22Rv1 (cell line): Measurements from ENCODE around the gene TGFB1I1.

Experiments
- ZFX ChIP-seq: fragments of 450-650 bp; IDR thresholded peaks from 2 replicates; pipeline ENCODE4 v1.6.1; 2017; ENCODE audit warnings: antibody characterized with exemption, borderline replicate concordance
- TF ChIP-seq, protein P1 (sequence below): fragments of 450-650 bp; IDR thresholded peaks from 2 replicates; pipeline ENCODE4 v1.5.1; 2017; ENCODE audit warnings: mild to moderate bottlenecking

DNA sequence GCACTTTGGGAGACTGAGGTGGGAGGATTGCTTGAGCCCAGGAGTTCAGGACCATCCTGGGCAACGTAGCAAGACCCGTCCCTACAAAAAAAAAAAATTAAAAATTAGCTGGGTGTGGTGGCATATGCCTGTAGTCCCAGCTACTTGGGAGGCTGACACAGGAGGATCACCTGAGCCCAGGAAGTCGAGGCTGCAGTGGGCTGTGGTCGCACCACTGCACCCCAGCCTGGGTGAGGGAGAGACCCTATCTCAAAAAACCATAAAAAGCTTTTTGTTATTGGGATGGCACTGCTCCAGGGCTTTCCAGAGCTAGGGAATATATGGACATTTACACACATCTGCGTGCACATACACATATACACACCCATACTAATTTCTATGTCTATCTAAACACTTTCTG, 20.8 kb upstream of the TGFB1I1 start:
- TF ChIP-seq ZFX, result no peak
- TF ChIP-seq, protein P1, sequence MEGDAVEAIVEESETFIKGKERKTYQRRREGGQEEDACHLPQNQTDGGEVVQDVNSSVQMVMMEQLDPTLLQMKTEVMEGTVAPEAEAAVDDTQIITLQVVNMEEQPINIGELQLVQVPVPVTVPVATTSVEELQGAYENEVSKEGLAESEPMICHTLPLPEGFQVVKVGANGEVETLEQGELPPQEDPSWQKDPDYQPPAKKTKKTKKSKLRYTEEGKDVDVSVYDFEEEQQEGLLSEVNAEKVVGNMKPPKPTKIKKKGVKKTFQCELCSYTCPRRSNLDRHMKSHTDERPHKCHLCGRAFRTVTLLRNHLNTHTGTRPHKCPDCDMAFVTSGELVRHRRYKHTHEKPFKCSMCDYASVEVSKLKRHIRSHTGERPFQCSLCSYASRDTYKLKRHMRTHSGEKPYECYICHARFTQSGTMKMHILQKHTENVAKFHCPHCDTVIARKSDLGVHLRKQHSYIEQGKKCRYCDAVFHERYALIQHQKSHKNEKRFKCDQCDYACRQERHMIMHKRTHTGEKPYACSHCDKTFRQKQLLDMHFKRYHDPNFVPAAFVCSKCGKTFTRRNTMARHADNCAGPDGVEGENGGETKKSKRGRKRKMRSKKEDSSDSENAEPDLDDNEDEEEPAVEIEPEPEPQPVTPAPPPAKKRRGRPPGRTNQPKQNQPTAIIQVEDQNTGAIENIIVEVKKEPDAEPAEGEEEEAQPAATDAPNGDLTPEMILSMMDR, result no peak
